GM19452 (cell line): Measurements from ENCODE around the gene INAVA.
"Not testable (repeated sequence)": the region's sequence is repeated elsewhere in the genome, so short reads cannot be mapped to it uniquely, and the experiment has no call there.

Experiments
- ATAC-seq: cut with Tn5 transposase; IDR thresholded peaks from one replicate; pipeline ENCODE4 v1.9.1; 2021; ENCODE audit not compliant: unreplicated experiment

Gene INAVA

DNA sequence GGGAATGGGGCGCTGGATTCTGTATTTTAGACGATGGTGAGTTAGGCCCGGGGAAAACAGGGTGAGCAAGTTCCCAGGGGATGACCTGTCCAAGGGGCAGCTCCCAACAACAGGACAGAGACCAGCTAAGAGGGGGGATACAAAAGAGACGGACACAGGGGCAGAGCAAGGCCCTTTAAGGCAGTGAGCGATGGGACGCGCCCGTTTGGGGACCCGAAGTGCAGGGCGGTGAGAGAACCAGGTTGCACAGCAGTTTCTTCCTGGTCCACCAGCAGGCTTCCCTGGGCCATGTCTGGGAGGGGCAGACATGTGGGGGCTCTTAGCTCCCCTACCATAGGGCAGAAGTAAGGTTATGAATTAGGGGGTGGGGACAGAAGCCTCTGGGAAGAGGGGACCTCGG lies 22.0 kb downstream of the INAVA start:
- ATAC-seq: no peak

DNA sequence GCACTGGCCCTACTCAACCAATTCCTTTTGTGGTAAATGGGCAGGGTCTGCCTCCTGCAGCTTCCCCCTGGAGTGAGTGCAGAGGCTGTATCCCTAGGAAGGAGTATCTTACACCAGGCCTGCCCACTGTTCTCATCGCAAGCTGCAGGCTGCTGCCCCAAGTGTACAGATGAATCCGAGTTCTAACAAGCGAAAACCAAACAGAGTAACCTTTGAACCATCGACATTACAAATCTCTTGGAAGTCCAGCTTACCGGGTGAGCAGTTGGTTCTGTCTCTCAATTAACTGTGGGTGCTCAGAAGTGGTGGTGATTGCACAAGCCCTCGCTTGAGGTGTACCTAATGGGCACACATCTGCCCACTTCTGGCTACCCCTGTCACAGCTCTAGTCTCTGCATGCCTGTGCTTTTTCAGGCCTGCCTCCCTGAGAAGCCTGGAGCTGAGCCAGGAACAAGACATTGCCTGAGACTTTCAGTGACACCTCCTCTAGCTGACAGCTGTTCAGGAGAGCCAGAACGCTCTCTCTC lies 22.7 kb downstream of the INAVA start:
- no peak for ATAC-seq

DNA sequence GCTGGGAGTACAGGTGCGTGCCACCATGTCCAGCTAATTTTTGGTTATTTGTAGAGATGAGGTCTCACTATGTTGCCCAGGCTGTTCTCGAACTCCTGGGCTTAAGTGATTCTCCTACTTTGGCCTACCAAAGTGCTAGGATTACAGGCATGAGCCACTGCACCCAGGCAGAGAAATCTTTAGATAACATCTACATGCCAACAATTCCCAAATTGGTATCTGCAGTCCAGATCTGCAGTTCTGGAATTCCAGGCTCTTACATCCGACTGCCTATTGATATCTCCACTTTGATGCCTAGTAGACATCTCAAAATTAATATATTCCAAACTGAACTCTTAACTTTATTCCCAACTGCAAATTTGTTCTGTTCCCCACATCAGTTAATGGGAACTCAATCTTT lies 23.3 kb downstream of the INAVA start:
- ATAC-seq: no peak

DNA sequence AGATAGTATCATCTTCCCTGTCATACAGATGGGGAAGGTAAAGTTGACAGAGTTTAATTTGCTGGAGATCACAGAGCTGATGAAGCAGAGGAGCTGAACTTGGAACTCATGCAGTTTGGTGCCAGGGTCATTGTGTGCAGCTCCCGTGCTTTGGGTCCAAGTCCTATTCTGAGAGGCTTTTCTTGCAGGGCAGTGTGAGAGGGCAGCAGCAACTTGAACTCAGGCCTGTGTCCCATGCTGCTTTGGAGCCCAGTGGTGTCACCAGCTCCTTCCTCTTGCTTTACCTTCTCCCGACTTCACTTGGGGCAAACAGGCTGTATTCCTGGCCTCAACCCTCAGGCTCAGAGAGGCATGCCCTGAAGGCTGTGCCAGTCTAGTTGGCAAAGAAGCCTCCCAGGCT lies 24.7 kb downstream of the INAVA start:
- no peak for ATAC-seq

DNA sequence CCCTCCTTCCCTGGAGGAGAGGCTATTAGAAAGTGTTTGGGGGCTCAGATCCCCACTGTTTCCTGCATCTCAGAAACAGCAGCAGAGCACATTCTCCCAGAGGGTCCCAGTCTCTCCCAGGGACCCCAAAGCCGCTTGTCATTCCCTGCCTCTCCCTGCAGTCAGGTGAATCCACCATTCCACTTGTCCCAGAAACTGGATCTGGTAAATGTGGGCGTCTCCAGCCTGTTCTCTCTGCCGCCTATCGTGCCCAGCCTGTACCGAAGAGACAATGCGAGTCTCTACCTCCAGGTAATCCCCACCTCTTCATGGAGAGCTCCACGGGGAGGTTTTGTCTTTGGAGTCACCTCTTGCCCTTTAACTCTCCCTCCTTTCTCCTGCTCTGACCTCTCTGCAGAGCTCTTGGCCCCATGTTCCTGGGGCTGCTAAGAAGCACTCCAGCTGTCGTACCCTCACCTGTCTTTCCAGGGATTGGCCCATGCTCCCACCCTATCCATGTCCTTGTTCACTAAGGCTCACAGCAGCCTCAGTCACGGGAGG lies 26.9 kb downstream of the INAVA start:
- no peak for ATAC-seq

DNA sequence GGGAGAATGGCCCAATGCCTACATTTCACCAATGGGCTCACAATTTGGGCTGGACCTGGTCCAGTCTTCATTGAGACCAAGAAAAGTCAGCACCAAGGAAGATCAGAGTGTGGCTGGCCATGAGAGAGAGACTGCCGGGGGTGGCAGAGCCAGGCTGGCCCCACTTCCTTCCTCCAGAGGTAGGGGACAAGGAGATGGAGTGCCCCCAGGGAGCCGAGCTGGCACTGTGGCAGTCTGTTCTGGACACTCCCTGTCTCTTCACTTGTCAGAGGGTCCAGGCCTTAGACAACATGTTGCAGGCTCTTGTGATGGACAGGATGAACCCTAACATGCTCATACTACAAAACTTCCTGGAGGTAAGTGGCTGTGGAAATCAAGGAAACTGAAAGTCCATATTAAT lies 27.7 kb downstream of the INAVA start:
- ATAC-seq: no peak

DNA sequence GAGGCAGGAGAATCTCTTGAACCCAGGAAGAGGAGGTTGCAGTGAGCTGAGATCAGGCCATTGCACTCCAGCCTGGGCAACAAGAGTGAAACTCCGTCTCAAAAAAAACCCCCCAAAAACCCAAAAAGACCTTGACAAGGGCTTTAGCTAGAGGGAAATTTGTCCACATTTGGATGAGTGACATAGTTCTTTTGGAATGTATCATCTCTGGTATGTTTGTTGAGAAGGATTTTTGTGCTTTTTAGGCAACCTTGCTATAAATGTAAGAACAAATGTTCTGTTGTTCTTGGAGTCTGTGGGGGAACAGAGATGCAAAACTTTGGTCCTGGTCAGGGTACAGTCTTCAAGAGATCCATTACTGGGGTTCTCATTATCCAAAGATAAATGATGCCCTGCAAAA lies 28.9 kb downstream of the INAVA start:
- no peak for ATAC-seq

DNA sequence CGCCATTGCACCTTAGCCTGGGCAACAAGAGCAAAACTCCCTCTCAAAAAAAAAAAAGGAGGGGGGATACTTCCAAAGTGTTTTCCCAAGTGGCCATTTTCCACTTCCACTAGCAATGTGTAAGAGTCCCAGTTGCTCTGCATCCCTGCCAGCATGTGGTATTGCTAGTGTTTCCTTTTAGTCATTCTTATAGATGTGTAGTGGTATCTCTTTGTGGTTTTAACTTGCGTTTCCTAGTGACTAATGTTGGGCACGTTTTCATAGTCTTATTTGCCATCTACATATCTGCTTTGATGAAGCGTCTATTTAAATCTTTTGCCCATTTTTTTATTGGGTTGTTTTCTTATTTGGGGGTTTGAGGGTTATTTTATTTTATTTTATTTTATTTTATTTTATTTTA lies 31.1 kb downstream of the INAVA start:
- ATAC-seq: no peak

DNA sequence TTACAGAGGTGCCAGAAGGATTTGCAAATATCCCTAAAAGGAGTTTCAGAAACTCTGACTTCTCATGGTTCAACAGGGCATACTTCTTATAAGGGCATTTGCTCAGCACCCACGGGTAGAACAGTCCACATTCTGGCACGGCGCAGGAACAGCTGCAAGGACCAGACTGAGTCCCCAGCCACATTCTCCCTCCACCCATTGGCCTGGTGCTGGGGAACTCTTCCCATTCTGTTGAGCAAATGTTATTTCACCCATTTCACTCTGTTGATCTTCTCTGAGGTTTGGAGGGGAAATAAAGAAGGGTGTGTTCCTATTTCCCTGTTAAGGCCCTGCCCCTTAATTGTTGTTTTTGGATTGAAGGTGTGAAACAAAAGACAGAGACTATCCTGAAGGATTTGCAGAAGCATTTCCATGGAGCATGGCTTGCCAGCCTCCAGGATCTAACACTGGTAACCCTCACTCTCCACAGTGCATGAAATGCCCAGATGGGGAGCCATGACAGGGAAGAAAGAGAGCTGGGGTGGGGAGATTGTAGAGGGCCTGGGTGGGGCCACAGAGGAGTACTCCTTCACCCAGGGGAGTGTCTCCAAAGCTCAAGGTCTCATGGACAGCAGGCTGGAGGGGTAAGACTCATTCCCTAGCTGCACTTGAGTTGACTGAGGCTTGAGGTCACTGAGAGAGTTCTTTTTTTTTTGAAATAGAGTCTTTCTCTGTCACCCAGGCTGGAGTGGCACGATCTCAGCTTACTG lies 35.0 kb downstream of the INAVA start:
- no peak for ATAC-seq

DNA sequence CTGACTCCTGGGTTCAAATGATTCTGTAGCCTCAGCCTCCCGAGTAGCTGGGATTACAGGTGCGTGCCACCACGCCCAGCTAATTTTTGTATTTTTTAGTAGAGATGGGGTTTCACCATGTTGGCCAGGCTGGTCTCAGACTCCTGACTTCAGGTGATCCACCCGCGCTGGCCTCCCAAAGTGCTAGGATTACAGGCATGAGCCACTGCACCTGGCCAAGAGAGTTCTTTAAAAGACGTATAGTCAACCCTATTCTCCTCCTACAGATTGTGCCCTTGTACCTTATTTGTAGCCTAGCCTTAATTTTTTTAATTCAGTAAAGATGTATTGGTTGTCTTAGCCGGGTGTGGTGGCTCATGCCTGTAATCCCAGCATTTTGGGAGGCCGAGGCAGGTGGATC lies 35.6 kb downstream of the INAVA start:
- not testable (repeated sequence) for ATAC-seq

DNA sequence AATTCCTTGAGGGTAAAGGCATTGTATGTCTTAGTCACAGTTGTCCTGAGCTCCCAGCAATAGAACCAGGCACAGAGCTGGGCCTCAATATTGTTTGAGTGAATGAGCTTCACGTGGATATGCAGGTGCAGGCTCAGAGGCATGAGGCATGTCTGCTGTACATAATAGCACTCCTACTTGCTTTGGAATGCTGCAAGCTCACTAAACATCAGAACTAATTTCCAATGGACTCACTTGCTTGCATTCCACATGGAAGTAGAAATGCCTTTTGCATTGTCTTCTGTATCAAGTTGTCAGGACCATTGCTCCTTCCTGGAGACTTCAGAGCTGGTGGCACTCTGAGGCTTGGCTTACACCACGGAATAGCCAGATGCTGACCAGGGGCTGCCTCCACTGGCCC lies 37.1 kb downstream of the INAVA start:
- ATAC-seq: no peak

DNA sequence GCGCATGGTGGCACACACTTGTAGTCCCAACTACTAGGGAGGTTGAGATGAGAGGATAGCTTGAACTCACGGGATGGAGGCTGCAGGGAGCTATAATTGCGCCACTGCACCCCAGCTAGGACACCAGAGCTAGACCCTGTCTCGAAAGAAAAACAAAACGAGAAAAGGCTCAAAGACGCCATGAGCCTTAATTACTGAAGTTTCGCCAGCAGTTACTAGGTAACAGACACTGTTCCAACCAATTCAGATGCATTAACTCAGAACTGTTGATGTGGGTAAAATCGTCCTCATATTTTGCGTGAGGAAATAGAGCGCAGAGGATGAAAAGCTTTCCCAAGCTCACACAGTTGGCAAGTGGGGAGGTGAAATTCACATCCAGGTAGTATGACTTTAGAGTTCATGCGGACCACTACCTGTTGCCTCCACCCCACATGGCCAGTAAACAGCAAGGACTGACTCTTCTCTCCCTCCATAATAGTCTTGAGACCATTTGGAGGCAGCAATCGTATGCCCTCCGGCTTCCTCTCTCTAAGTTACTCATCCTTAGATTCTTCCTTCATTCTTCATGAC lies 40.1 kb downstream of the INAVA start:
- no peak for ATAC-seq

DNA sequence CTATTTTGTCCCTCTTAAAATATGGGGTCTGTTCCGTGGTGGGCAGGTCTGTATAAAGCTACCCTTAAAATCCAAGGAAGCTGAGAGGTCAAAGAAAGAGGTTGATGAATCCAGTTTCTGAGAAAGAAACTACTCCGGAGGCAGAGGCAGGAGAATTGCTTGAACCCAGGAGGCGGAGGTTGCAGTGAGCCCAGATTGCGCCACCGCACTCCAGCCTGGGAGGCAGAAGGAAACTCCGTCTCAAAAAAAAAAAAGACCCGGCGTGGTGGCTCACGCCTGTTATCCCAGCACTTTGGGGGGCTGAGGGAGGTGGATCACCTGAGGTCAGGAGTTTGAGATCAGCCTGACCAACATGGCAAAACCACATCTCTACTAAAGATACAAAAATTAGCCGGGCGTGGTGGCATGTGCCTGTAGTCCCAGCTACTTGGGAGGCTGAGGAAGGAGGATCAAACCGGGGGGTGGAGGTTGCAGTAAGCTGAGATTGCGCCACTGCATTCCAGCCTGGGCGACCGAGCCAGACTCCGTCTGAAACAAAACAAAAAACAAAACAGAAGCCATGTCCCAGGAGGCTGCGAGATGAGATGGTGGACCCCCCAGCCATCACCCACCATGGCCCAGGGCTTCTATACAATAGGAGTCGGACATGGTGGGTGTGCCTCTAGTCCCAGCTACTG lies 40.7 kb downstream of the INAVA start:
- not testable (repeated sequence) for ATAC-seq

DNA sequence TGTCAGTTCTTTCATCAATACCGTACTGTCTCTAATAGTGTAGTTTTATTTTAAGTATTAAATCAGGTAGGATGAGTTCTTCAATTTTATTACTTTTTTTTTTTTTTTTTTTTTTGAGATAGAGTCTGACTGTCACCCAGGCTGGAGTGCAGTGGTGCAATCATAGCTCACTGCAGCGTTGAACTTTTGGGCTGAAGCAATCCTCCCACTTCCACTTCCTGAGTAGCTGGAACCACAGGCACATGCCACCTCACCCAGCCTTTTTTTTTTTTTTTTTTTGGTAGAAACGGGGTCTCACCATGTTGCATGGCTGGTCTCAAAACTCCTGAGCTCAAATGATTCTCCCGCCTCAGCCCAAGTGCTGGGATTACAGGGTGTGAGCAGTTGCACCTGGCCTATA lies 44.3 kb downstream of the INAVA start:
- ATAC-seq: no peak

DNA sequence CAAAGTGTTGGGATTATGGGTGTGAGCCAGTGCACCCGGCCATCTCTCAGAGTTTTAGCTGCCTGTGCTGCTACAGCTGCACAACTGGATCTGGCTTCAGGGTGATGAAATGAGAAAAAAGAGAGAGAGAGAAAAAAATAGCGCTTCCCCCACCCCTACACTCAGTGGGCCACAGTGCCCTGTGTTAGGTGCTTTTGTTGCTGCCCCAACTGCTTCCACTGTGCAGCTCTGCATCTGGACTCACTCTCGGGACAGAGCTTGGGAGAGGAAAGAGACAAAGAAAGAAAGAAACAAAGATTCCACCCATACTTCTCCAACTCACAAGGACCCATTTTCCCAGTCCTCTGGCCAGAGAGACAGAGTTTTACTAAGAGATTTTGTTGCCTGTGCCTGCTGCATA lies 50.4 kb downstream of the INAVA start:
- no peak for ATAC-seq

DNA sequence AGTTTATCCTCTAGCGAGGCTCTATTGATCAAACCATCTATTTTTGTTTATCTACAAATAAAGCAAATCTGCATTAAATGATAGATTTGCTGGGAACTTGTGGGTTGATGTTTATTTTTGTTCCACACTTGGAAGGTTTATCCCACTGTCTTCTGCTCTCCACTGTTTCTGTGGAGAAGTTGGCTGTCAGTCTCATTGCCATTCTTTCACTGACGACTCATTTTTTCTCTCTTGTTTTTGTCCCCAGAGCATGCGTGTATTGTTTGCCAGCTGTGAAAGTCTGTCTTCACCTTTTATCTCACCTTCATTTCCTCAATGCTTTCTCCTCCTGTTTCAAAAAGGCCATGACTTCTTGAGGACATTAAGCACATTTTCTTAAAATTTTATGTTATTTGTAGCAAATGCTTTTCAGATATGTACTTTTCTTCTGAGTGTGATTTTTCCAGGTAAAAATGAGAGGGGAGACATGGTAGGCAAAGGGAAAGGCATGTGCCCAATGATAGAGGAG lies 52.4 kb downstream of the INAVA start:
- ATAC-seq: no peak

DNA sequence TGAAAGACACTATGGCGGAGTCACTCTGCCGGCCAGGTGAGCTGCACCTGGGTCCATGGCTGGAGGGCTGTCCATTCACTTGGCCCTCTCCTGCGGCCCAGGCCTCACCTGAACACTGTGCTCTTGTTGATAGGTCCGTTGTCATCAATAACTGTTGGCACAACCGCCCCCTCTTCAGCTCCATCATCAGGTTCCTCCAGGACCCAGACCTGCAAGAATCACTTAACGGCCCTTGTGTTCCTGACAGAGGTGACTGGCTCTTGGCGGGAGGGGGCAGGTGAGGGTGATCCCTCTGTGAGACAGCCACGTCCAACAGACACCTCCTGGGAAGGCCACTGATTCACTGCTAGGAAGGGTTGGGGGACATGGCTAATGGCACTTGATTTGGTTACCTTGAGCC lies 54.9 kb downstream of the INAVA start:
- no peak for ATAC-seq

DNA sequence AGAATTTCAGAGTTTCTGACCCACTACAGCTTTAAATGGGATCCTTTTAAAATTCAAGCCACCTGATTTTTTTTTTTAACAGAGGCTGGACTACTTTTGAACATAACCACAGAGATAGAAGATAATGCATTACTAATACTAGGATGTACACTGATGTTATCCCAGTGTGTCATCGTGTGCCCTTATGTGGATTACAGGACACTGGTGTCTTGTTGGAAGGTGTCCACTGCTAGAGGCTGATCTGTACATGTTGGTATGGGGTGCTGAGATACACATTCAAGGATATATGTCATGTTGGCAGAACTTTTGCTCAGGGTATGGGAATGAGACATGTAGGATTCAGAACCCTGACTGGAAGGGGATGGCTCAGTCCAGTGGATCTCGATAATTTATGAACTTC lies 56.3 kb downstream of the INAVA start:
- no peak for ATAC-seq

DNA sequence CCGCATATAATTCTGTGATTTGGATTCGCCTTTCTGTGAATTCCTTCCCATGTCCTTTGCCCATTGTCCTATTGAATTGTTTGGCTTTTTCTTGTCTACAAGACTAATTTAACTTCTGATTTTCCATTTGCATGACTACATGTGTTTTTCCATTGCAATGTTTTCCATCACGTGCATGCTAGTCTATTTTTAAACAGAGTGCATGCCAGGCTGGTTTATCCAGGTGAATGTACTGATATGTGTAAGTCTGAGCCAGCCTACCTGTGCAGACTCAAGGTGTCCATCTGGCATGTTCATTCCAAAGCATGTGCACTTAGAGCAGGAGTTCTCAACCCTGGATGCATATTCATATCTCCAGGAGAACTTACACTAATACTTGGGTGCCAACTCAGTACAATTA lies 59.7 kb downstream of the INAVA start:
- no peak for ATAC-seq

DNA sequence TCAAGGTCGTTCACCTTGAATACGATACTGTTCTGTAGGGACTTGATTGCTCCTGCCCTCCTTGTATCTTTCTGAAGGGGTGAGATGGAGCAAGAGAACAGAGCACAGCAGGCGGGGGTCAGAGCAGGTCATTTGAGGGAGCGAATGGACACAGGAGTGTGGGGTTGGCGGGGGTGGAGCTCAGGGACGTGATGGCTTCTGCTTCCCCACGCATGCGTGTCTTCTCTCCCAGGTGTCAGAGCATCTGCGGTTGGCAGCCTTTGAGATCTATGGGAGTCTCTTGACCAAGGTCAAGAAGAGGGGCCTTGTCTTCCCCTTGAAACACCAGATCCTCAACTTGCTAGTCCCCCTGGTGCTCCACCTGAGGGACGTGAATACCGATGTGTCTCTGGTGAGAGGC lies 63.9 kb downstream of the INAVA start:
- no peak for ATAC-seq

DNA sequence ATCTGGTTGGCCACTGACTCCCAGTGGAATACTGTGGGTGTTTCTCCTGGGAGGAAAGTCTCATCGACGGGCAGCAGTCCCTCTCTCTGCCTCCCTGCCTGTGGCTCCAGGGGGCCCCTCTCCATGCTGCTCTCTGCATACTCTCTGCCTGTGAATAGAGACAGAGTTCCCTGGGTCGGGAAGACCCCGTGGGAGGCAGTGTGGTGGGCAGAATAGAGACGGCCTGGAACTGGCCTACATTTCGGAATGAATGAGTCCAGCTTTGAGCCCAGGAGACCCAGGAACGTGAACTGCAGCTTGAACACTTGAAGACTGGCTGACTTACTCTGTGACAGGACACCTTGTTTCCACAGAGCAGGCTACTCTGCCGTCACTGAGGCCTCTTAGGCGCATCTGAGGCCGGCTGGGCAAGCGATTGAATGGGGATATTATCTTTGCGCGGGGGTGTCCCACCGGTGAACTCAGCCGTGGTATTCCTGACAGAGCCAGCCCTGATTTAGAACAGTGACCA lies 64.8 kb downstream of the INAVA start:
- ATAC-seq: no peak
